ENCODE measurements around the gene PGM2.

DNA sequence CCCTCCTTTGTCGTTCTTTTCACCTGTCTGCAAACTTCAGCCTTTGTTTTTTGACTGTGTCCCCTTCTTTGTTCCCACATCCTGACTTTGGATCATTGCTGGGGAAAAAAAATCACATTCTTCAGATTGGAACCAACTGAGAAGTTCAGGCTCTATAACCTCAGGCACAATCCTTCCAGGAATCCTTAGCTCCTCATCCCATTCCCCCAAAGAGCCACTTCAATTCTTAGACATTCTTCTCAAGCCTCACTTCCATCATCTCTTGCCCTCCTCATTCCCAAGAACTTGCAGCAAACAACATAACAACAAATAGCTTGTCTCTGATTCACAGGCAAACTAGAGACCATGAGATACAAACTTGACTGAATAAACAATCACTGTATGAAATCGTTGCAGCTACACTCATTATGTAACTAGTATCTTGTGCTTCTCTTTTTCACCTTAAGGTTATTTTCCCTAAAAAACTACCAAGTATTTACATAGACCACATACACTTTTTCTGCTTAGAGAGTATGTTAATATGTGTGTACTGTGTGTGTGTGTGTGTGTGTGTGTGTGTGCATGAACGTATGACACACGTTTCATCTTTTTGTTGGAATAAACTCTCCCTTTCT is 26.4 kb upstream of the PGM2 start:
- TF ChIP-seq CTCF (IDR thresholded peaks at IDR 0.05; ENCODE audit: extremely low read depth in 1 of 2, insufficient read depth in 1 of 2, low read depth in 1 of 2, low read length in 2 of 2) (no peak), EZH2 (IDR thresholded peaks at IDR 0.05; ENCODE audit: borderline replicate concordance, low read depth, low read length, severe bottlenecking) (no peak), POLR2AphosphoS5 (IDR thresholded peaks at IDR 0.05; ENCODE audit: insufficient read depth, low read depth, low read length) (no peak), POLR2A (IDR thresholded peaks at IDR 0.05; ENCODE audit: low read depth, low read length) (no peak), MYC (IDR thresholded peaks at IDR 0.05; ENCODE audit: low read depth, low read length) (no peak)
- TF ChIP-seq, protein P1, sequence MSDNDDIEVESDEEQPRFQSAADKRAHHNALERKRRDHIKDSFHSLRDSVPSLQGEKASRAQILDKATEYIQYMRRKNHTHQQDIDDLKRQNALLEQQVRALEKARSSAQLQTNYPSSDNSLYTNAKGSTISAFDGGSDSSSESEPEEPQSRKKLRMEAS (IDR thresholded peaks at IDR 0.05; ENCODE audit: insufficient read depth, insufficient read length) = no peak
